Stimulated activated CD8-positive, alpha-beta memory T cell treated with anti-CD3 and anti-CD28 coated beads, Interleukin-7, amount 100 ng/mL, for 4 hours (primary cell): Measurements from ENCODE around the gene POMC.
"Not testable (repeated sequence)": the region's sequence is repeated elsewhere in the genome, so short reads cannot be mapped to it uniquely, and the experiment has no call there.

Source experiments
- DNase-seq, 2 donors: peaks; one replicate each; pipeline ENCODE4 v3.0.0-alpha.2; 2020; ENCODE audit warnings: low read depth in 2 of 2

Gene POMC

DNA sequence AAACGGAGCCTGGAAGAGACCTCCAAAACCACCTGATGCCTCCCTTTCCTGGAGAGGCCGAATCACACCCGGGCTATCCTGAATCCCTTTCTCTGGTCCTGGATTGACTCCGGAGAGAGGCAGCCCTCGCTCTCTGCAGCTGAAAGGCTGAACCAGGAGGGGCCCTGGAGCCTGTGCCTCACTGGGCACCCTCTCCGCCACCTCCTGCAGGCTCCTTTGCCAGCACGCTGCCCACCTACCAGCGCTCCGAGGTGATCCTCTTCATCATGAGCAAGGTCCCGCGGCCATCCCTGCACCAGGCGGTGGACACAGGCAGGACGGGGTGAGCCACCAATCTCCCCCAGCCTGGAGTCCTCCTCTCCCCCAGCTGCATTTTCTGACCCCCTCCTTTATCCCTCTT, 35.7 kb downstream of the POMC start:
- no peak for DNase-seq

- DNase-seq, result no peak
These were observed 36.1 kb downstream of the POMC start for GRCh38 chr2:25132299-25132635.

DNA sequence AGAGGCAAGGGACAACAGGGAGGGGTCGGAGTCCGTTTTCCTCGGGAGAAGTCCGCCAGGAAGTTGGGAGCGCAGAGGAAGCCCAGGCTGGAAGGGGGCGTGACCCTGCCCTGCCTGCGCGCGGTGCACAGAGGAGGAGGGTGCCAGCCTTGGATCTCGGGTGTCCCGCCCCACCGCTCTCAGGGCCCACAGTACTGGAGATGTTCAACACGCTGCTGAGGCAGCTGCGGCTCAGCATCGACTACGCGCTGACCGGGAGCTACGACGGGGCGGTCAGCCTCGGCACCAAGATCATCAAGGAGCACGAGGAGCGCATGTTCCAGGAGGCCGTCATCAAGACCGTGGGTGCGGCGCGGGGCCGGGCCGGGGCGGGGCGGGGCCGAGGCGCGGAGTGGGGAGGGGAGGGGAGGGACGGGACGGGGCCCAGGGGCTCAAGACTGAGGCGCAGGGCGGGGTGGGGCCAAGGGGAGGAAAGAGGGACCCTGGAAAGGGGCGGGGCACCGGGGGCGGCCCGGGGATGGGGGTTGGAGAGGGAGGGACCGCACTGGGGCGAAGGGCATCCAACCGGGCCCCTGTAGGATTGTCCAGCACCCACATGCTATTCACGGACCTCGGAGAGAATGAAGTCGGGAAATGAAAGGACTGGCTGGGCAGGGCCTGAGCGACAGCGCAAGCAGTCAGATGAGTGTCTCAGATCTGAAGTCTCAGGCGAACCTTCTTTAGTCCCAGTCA, 36.6 kb downstream of the POMC start:
- no peak for DNase-seq

- DNase-seq, result no peak
These were observed 37.2 kb downstream of the POMC start for GRCh38 chr2:25131253-25131566.

DNA sequence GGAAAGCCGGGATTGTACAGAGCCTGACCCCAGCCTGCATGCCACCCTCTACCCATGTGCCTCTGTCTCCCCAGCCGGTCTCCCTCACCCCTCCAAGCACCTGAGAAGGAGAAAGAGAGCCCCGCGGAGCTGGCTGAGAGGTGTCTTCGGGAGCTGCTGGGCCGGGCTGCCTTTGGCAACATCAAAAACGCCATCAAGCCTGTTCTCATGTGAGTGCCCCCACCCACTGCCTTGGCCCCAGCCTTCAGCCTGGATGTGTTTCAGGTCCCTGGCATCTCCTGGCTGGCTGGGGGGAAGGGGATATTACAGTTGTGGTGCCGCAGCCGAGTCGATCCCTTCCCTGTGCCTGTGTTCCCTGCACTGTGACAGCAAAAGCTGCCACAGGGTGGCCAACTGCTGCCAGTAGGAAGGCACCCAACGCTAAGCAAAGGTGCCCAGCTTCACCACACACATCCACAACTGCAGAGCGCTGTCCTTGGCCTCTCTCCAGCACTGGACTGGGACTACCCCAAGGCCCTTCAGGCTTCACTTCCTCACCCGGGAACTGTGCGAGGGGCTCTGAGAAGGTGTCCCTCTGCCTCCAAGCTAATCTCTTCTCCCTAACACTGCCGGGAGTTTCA, 38.4 kb downstream of the POMC start:
- no peak for DNase-seq

DNA sequence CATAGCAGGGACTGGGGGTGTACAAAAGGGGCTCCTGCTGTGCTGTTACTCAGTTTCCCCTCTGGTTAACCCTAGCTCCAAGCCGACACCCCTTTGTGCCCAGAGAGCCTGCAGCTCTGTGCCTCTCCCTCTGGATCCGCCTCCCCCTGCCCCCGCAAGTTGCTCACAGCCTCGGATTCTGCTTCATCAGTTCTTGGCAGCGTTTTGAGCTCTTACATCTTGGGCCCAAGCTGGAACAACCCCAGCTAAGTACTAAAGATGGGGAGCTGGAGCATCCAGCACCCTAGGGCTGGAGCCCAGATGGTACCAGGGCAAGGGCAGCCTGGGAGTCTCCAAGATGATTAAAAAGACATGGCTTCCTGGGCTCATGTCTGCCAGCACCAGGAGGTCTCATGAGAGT, 40.7 kb downstream of the POMC start:
- DNase-seq, result no peak

DNA sequence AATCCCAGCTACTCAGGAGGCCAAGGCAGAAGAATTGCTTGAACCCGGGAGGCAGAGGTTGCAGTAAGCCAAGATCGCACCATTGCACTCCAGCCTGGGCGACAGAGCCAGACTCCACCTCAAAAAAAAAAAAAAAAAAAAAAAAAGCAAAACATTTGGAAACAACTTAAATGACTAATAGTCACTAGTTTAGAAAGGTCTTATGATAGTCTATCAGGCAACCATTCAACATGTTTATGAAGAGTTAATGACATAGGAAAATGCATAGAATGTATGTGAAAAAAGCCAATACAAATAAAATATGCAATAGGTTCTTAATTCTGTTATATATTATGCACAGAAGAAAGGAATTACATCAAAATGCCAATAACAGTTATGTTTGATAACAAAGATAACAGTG, 41.3 kb downstream of the POMC start:
- not testable (repeated sequence) for DNase-seq

- no peak for DNase-seq
These were observed 42.4 kb downstream of the POMC start for GRCh38 chr2:25125976-25126375.

DNA sequence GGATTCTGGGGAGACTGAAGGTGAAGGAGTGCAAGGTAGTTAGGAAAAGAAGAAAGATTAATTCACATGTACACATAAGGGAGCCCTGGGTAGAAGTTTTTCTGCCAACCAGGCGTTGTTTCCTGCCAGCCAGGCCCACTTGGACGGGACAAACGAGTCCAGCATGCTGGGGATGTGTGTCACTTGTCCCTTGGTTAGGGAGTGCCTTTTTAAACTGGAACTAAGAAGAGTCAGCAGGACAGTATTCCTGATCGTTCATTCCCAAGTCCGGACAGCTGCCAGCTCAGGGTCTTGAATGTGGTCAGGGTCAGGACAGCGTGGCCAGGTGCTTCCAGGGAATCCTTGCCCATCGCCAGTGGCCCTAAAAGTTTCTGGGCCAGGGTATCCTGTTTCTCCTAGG, 43.2 kb downstream of the POMC start:
- no peak for DNase-seq

DNA sequence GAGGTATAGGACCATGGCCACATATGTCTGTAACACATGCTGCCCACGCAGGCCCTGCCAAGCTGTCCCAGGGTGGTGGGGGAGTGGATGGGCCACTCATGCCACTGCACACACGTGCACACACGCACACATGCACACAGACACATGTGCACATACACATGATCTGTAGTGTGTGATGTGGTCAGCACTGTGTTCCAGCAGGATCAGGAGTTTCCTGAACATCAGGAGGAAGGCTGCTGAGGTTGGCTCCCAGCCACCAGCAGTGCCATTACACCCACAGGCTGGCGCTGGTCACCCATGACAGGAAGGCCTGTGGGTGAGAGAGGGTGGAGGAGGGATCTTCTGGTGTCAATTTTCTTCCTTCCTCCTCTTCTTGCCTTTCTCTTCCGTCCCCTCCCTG, 44.7 kb downstream of the POMC start:
- DNase-seq, result no peak

DNA sequence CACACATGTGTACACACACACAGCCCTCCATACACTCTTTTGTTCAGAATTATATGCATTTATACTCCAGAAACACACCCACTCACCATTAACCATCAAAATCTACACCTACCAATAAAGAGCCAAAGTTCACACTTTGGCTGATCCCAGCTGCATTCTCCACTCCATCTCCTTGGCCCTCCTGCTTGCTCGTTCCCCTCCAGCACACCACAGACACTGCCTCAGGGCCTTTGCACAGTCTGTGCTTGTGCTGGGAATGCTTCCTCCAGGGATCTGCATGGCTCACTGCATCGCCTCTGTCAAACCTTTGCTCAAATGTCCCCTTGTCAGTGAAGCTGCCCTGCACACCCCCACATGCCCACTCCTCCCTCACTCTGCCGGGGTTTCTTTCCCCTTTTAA, 46.0 kb downstream of the POMC start:
- DNase-seq, result no peak

DNA sequence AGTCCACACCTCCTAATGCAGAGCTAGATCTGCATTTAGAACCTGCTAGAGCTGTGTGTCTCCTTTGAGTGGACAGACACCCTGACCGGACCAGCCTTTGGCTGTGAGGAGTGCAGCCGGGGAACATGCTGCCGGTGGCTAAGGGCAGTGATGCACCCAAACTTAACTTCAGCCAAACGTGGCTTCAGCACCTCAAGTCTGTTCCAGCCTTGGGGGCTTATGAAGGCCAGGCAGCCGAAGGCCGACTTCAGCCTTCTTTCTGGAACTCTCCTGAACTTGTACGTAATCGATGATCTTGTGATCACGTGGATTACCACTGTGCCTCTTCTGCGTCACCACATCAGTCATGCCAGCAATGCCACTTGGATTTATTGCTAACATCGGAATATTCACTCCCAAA, 49.1 kb downstream of the POMC start:
- no peak for DNase-seq

- DNase-seq, result no peak
These were observed 51.4 kb downstream of the POMC start for GRCh38 chr2:25116956-25117355.

DNA sequence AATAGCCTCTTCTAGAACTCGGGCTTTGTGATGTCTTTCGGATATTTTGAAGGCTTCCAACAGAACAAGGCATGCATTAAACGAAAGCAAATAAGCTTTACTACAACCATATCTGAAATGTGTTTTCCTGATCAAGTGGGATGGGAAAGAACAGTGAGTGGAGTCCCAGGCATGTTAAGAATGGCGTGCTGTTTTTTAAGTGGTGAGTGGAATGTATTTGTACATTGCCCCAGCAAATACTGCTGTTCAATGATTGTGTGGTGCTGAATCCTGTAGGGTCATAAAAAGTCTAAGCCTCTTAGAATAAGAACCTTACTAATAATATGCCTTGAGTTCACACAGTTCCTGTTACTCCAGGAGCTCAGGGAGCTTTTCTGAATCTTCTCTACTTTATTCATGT, 52.5 kb downstream of the POMC start:
- no peak for DNase-seq

DNA sequence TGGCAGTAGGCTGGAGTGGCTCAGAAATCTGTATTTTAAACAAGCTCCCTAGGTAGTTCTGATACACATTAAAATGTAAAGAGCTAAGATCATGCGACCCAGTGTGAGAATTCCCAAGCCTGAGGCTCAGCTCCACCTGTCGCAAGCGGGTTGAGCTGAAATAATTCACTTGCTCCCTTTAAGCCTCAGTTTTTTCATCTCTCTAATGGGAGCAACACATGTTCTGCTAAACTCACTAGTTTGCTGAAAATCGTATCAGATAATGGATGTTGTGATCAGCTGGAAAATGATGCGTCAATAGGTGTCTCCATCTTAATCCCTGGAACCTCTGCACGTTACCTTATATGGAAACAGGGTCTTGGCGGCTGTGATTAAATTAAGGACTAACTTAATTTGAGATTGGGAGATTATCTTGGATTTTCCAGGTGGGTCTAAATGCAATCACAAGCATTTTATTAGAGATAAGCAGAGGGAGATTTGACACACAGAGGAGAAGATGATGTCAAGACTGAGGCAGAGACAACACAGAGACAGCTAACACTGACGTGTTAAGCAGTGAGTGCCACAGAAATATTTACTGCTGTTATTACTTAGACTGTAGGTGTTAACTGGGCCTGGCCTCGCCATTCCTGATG, 53.0 kb downstream of the POMC start:
- no peak for DNase-seq

DNA sequence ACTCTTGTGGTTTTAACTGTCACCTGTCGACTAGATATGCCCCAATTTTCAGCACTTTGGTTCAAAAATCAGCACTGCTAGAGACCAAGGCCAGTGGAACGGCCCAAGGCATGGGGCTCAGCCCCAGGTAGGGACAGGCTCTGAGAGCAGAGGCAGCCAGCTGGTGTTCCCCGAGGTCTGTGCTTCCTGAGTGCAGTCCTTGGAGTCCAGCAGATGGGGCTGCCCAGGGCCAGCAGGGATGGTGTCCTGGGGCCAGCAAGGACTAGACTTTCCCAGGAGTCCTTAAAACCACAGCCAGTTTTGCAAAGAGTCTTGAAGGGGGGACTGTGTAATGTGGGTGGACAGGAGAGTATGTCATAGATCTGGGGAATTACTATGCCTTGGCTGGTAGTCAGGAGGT, 56.3 kb downstream of the POMC start:
- DNase-seq, result no peak
